Activated CD8-positive, alpha-beta memory T cell treated with anti-CD3 and anti-CD28 coated beads, Interleukin-2, amount 50 U/mL, for 48 hours (primary cell): ENCODE results near the gene FIP1L1.
"Not testable (repeated sequence)": the region's sequence is repeated elsewhere in the genome, so short reads cannot be mapped to it uniquely, and the experiment has no call there.

Experiments
- DNase-seq: peaks from one replicate; pipeline ENCODE4 v3.0.0-alpha.2; 2020

The FIP1L1 gene, protein sequence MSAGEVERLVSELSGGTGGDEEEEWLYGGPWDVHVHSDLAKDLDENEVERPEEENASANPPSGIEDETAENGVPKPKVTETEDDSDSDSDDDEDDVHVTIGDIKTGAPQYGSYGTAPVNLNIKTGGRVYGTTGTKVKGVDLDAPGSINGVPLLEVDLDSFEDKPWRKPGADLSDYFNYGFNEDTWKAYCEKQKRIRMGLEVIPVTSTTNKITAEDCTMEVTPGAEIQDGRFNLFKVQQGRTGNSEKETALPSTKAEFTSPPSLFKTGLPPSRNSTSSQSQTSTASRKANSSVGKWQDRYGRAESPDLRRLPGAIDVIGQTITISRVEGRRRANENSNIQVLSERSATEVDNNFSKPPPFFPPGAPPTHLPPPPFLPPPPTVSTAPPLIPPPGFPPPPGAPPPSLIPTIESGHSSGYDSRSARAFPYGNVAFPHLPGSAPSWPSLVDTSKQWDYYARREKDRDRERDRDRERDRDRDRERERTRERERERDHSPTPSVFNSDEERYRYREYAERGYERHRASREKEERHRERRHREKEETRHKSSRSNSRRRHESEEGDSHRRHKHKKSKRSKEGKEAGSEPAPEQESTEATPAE

DNA sequence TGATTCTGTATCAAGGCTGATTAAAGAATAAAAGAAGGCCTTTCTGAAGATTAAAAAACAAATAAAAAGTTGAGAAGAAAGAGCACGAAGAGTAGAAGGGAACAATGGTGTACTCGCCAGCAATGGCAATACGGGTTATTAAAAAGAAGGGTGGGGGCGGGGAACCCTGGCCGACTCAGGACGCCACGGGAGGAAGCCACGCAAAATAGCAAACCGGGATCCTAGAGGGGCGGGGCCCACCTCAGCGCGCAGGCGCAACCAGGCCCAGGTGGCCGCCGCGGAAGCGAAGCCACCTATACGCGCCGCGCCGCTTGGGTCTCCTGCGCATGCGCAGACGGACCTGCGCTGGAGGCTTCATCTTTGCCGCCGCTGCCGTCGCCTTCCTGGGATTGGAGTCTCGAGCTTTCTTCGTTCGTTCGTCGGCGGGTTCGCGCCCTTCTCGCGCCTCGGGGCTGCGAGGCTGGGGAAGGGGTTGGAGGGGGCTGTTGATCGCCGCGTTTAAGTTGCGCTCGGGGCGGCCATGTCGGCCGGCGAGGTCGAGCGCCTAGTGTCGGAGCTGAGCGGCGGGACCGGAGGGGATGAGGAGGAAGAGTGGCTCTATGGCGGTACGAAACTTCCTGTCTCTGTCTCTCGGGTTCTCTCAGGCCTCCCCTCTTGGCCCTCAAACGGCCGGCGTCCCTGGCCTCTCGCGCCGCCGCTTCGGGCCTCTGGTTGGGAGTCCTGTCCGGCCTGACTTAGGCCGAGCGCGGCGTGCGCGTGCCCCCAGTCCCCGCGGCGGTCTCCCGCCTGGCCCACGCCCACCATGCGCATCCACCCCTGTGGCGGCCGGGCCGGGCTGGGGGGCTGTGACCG lies at the start of gene FIP1L1:
Gene FIP1L1, plus strand, starts transcription at position 323 of the 852 bp plus-strand sequence. Its CDS starts 198 bp downstream, at position 521.
- DNase-seq = peak; percentile 98

DNA sequence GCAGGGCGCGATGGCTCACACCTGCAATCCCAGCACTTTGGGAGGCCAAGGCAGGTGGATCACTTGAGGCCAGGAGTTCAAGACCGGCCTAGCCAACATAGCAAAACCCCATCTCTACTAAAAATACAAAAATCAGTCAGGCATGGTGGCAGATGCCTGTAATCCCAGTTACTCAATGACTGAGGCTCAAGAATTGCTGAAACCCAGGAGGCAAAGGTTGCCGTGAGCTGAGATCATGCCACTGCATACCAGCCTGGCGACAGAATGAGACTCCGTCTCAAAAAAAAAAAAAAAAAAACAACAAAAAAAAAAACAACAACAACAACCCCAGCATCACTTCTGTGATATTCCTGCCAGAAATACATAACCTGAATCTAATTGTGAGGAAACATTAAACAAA lies 42.5 kb upstream of the FIP1L1 start:
- not testable (repeated sequence) for DNase-seq

DNA sequence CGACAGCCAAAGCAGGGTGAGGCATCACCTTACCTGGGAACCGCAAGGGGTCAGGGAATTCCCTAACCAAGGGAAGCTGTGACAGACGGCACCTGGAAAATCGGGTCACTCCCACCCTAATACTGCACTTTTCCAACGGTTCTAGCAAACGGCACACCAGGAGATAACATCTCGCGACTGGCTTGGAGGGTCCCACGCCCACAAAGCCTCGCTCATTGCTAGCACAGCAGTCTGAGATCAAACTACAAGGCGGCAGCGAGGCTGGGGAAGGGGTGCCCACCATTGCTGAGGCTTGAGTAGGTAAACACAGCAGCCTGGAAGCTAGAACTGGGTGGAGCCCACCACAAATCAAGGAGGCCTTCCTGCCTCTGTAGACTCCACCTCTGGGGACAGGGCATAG lies 37.3 kb upstream of the FIP1L1 start:
- DNase-seq = not testable (repeated sequence)

DNA sequence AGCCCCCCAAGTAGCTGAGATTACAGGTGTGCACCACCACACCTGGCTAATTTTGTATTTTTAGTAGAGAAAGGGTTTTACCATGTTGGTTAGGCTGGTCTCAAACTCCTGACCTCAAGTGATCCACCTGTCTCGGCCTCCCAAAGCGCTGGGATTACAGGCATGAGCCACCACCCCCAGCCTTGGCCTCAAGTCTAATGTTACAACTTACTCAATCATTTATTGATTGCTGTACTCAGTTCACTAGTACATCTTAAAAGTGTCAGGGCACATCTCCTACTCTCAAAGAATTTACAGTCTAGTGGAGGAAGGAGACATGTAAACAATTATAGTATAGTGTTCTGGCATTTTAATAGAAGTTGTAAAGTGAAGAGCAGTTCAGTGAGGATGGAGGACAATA lies 31.0 kb upstream of the FIP1L1 start:
- not testable (repeated sequence) for DNase-seq

DNA sequence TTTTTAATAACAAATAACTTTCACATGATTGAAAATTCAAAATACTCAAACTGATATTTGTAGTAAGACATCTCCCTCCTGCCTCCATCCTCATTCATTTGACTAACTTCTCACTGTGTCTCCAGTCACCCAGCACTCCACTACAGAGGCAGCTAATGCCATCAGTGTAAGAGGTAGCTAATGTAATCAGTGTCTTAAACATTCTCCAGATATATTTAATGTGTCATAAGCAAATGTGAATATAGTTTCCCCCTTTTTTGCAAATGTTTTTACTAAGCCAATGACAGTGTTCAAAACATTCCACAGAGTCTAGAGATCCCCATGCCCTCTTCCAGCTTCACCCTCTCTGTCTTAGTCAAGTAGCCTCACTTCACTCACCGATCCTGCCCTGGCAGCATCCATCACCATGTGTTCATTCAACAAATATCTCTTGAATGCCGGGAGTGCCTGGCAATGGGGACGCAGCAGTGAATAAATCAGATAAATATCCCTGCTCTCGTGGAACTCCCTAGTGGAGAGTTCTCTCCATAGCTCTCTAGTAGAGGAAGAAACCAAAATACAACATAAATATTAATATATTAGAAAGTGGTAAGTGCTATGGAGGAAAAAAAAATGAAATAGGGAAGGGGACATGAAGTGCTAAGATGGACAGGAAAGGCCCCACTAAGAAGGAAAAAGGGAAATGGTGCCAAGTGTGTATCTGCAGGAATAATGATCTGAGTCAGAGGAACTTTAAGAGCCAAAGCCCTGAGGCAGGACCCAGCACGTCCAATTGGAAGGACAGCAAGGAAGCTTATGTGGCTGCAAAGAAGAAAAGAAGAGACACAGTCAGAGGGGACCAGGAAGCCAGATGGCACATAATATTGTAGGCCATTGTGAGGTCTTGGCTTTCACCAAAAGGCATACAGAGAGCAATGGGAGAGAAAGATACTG lies 30.3 kb upstream of the FIP1L1 start:
- no peak for DNase-seq

DNA sequence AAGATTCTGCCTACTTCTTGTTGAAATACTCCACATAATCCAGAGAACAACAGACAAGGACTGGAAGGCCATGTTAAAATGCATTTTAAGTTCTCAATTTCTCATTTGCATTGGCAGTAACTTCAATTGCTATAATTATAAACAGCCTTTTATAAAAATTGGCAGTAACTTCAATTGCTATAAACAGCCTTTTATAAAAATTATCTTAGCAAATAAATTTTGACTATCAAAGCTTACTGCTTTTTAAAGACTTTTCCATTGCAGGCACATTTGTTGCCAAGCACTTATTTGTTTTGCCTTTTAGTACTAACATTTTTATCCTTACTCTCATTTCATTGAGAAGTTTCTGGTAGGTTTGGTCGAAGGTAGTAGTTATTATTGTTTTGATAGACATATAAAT lies 29.4 kb upstream of the FIP1L1 start:
- DNase-seq = no peak

DNA sequence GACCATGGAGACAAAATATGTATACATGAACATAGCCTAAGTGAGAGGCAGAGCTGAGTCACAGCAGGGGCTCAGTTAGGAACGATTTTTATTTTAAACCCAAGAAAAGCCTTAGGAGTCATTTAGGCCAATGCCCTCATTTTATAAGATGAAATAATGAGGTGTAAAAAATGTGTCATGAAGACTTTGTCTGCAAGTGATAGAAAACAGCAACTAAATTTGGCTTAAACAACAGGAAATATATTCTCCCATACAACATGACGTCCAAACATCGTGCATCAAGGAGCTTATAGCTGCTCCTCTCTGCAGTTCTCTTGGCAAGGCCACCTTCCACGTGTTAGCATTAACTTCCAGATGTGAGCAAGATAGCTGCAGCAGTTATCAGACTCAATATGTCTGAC lies 28.4 kb upstream of the FIP1L1 start:
- no peak for DNase-seq

DNA sequence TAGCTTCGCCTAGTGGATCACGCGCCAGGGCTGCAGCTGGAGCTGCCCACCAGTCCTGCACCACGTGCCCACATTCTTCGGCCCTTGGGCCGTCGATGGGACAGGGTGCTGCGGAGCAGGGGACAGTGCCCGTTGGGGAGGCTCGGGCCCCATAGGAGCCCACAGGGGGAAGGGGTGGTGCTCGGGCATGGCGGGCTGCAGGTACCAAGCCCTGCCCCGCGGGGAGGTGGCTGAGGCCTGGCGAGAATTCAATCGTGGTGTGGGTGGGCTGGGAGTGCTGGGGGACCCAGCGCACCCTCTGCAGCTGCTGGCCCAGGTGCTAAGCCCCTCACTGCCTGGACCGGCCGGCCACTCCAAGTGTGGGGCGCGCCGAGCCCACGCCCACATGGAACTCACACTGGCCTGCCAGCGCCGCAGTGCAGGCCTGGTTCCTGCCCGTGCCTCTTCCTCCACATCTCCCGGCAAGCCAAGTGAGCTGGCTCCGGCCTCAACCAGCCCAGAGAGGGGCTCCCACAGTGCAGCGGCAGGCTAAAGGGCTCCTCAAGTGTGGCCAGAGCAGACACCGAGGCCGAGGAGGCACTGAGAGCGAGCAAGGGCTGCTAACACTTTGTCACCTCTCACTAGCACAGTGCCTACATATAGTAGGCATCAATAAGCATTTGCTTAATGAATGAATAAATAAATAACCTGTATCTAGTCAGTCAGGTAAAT lies 23.3 kb upstream of the FIP1L1 start:
- DNase-seq = no peak

DNA sequence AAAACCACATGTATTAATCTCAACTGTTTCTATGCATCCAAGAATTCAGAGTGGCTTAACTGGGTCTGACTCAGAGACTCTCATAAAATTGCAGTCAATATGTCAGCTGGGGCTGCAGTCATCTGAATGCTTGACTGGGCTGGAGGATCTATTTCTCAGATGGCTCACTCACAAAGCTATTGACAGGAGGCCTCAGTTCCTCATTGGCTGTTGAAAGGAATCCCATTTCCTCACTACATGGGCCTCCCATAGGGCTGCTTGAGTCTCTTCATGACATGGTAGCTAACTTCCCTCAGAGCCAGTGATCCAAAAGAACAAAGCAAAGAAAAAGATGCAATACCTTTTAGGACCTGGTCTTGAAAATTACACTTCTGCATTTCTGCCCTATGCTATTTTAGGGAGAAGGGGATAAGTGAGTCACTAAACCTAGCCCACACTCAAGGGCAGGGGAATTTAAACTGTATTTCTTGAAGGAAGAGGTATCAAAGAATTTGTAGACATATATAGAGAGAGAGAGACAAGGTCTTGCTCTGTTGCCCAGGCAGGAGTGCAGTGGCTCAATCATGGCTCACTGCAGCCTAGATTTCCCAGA lies 21.4 kb upstream of the FIP1L1 start:
- no peak for DNase-seq

DNA sequence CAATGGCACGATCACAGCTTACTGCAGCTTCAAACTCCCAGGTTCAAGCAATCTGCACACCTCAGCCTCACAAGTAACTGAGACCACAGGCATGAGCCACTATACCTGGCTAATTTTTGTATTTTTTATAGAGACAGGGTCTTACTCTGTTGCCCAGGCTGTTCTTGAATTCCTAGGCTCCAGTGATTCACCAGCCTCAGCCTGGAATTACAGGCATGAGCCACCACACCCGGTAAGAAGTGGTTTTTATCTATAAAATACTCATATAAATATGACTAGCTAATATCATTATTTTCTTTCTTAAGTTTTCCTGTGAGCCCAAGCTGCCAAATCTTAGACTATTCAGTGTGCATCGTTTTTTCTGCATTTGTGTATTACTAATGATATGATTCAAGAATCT lies 16.0 kb upstream of the FIP1L1 start:
- DNase-seq = no peak

DNA sequence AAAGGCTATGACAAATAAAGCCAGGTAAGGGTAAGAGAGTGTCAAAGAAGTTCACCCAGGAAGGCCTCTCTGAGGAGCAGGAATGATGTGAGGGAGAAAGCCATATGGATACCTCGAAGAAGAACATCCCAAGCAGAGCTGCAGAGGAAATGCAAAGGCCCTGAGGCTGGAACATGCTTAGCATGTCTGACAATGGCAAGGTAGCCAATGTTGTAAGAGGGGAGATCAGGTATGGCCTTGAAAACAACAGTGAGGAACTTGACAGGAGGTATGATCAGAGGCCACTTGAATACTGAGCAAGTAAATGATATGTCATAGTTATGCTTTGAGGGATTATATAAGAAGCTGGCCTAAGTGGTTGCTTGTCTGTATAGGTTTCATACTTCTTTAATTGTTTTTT lies 15.3 kb upstream of the FIP1L1 start:
- no peak for DNase-seq

DNA sequence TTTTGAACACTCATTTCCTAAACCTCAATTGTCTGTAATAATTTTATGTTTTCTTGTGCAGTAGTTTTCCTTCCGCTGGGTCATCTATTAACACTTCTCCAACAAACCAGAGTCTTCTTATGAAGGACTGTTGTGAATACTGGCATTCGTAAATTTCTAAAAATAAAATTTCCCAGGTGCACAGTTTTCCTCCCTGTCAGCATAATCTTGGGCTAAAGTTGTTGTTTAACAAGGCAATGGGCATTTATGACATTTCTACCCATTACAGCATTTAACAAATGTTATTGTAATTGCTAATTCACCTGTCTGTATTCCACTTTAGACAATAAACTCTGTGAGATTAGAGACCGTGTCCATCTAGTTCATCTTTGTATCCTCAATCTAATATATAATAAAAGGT lies 12.8 kb upstream of the FIP1L1 start:
- DNase-seq = no peak

DNA sequence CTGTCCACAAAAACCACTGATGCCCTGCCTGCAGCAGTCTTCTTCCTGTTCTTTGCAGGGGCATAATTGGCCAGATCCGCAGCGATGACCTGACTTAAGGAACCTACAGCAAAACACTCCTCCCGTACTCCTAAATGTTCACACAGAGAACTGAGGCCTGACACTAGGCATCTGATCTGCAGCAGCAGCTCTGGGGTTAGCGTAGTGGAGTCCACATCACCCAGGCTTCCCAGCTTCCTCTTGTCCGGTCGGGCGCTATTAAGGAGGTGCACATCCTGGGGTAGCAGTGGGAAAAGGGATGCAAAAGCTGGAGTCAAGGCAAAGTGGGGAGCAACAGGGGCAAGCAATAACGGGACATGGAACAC lies 12.3 kb upstream of the FIP1L1 start:
- DNase-seq = no peak

DNA sequence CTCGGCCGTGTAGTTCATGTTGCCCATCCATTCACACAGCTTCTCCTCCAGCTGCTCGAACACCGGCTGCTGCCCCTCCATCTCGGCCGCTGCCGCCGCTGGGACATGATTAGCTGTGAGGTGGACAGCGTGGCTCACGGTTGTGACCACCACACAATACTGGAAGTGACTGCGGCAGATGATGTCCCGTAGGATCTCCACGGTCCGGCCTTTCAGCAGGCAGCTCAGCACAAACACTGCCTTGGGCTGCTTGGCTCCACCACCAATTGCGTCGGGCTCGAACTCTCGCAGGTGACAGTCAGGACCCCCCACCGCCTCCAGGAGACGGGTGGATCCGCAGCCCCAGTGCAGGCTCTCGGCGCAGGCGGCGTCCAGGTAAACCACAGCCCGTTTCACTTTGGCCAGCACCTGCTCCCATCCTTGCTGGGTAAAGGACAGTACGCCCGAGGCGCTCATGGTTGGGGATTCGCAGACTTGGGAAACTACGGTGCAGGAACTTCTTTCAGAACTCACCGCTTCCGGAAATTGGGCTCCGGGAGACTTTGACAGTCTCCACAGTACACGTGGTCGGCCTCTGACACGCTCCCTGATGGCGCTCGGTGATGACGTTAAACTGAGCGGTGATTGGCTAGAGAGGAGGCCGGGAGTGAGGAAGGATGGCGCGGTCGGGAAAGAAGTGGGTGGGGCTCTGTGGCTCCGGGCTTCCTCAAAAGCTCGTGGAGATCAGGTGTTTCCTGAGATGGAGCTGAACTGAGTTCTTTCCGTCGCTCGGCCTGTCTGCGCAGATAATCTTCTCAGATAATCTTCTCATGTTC lies 11.7 kb upstream of the FIP1L1 start, which contains the start of gene SCFD2:
Gene SCFD2, minus strand, starts transcription at position 576 of the 815 bp plus-strand sequence.
- peak; percentile 99 for DNase-seq

DNA sequence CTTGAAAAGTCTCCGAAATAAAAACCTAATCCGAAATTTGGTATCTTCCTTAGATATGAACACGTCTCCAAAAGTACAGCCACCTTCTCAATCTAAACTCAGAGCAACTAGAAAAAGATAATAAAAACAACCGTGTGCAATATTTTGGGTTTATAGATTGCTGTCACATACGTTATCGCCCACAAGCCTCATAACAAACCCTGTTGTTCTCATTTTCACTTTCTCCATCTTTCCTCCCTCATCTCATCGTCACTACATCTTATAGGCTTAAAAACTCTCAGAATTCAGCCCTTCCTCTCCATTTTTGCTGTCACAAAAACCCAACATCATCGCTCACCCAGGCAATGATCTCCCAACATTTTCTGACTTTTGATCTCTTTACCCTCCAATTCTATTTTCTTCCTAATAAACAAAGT lies 11.1 kb upstream of the FIP1L1 start:
- no peak for DNase-seq

DNA sequence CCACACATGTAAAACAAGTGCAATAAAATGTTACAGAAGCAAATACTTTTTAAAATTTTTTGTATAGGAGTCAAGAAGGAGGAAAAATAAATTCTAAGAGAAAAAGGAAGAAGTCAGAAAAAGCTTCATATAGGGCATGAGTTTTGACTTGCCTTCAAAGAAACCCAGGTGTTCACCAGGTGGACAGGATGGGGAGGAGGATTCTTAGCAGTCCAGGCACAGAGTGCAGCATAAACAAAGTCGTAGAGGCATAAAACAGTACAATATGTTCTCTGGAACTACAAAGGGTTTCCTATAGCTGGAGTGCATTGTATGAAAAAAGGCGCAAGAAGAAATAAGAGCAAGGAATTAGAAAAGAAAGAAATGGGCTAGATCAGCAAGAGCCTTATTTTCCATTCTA lies 9.7 kb upstream of the FIP1L1 start:
- no peak for DNase-seq

DNA sequence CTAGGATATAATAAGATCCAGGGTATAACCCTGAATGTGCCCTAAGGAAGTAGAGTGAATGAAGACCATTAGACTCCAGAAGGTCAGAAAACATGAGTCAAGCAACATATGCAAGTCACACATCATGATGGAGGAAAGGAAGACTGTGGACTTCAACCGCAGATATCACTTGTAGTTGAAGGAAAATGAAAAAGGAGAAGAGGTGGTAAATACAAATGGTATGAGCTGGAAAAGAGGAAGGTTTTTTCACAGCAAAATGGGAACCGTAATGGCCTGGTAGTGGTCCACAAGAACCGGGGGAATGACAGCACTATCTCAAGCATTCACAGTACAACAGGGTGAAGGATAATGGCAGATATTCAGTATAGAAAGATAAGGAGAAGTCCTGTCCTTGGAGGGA lies 6.4 kb upstream of the FIP1L1 start:
- no peak for DNase-seq

DNA sequence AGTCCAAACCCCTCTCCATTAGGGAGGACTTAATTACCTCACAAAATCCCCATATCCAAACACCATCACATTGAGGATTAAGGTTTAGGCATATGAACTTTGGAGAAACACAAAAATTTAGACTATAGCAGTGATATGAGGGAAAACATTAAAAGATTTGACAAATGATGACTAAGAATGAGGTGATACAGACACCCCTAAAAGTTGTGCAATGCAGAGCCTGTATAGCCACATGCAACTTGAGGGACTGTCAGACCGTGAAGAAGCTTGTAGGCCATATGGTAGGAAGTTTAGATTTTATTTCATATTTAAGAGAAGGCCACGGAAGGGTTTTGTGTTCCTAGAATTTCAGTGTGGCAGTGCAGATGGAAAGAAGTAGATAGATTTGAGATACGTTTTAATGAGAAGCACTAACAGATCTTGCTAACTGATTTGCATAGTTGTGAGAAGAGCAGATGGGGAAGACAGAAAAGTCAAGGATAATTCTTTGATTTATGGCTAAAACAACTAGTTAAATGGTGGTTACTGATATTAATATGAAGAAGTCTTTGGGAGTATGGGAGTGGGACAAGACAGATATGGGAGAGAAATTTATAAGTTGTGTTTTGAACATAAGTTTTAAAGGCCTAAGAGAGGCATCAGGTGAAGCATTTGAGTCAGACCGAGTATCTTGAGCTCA lies 5.5 kb upstream of the FIP1L1 start:
- no peak for DNase-seq

DNA sequence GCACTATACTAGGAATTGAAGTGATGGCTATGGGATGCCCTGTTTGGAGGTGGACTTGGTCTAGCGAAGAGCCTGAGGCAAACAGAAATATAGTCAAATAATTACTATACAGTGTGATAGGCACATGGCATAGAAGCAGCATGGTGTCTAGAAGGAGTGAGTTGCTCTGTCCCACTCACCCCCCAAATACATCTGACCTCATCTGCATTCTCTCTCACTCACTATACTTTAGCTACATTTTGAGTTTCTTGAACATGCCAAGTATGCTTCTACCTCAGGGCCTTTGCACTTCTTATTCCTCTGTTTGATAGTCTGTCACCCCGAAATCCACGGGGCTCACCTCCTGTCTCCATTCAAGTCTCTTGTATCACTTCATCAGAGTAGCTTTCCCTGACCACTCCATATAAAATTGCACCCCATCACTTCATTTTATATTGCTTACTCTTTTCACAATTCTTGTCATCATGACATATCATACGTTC lies 2.6 kb upstream of the FIP1L1 start:
- no peak for DNase-seq

DNA sequence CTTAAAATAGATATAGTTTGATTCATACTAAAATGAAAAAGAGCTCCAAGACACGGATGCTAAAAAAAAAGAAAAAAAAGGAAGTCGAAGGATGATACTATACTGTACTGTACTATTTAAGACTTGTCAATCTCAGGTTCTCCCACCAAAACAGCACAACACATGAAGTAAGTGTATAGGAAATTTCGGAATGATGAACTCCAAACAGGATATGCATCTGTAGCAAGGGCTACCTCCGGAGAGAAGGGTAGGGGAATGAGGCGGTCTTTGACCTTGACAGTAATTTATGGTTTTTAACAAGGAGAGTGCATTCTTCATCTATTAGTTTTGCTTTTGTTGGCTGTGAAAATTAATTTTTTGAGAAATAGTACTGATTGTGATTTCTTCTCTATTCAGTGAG lies 541 bp upstream of the FIP1L1 start:
- DNase-seq = no peak
